GM21360 (cell line): Measurements from ENCODE around the gene SPON1.
"Not testable (repeated sequence)": the region's sequence is repeated elsewhere in the genome, so short reads cannot be mapped to it uniquely, and the experiment has no call there.

Experiments
- ATAC-seq: cut with Tn5 transposase; IDR thresholded peaks from one replicate; pipeline ENCODE4 v1.9.1; 2021; ENCODE audit warnings: mild to moderate bottlenecking, moderate library complexity; ENCODE audit not compliant: unreplicated experiment

SPON1 gene

GRCh38 chr11:14173679-14174078 is 211.2 kb downstream of the SPON1 start:
- ATAC-seq = not testable (repeated sequence)

- no peak for ATAC-seq
Observed at GRCh38 chr11:14179116-14179820, 216.7 kb downstream of the SPON1 start.

DNA sequence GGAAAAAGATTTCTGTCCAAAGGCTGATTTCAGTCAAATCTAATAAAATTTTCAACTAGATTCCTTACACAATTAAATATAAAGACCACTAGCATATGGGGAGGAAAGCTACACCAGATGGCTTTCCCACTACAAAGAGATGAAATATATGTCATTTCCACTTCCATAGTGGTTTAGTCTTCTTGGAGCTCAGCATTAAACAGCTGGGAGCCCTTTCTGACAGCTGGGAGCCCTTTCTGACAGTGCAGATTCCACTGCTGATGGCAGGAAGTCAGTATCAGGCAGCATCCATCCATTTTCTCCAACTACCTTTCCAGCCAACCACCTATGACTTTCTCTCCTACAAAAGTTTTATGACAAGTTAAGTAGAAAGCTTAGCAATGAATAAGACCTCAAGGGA is 218.6 kb downstream of the SPON1 start:
- ATAC-seq = no peak

DNA sequence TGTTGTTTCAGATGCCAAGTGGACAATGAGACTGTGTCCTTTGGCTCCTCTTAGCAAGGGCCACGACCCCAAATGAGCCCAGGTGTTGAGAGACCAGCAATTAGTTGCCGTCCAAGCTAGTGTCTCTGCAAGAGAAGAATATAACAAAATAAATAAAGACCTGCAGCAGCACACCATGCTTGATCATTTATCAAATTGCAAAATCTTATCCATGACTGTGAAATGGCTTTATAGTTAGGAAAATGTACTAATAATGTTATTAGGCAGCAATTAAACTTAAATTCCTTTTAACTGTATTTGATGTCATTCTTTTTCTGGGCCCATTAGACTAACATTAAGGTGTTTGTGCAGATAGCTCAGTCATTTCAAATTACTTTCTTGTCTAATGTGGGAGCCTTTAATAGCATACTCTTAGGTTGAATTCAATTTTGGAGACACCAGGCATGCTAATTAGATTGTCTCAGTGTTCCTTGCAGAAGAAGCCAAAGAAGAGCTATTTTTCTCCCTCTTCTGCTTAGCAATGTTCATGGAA is 220.4 kb downstream of the SPON1 start:
- ATAC-seq = no peak

- ATAC-seq = no peak
Observed at GRCh38 chr11:14184028-14184940, 221.8 kb downstream of the SPON1 start.

DNA sequence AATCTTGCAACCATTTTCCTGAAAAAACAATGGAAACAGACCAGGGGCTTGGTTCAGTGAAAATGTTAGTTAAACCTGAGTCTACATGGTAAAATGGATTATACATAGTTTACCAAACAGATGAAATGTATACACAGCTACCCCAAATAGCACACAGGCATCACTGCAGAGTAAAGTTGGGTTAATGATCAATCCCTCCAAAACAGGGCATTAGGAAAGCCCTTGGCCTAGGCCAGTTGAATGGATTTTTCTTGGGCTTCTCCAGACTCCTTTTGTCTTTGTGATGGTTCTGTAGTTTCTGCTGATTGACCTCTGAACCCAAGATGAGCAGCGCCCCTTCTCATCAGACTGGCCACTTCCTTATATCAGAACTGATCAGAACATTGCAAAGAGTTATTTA is 222.9 kb downstream of the SPON1 start:
- no peak for ATAC-seq

GRCh38 chr11:14186046-14186775 is 223.7 kb downstream of the SPON1 start:
- ATAC-seq = no peak

GRCh38 chr11:14189874-14190273 is 227.4 kb downstream of the SPON1 start:
- no peak for ATAC-seq

- ATAC-seq = no peak
Observed at GRCh38 chr11:14190992-14191778, 228.7 kb downstream of the SPON1 start.

DNA sequence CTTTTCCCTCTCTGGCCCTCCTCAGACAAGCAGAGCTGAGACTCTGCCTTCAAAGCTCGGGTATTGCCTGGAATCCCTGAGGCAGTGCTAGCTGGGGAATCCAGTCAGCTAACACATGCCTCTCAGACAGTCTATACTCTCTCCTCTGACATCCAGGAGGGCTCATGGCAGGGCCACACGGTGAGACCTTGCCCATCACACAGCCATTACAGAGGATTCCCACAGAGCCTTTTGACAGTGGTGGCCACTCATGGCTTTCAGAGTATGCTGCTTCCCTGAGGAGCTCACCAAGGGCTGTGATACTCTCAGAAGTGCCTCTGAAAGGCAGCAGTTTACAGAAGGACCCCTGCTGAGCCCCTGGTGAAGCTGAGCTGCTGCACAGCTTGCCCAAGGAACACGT is 231.1 kb downstream of the SPON1 start:
- ATAC-seq = no peak

GRCh38 chr11:14202251-14203196 is 240.0 kb downstream of the SPON1 start:
- ATAC-seq = no peak

- ATAC-seq = no peak
Observed at GRCh38 chr11:14203321-14203720, 240.8 kb downstream of the SPON1 start.

DNA sequence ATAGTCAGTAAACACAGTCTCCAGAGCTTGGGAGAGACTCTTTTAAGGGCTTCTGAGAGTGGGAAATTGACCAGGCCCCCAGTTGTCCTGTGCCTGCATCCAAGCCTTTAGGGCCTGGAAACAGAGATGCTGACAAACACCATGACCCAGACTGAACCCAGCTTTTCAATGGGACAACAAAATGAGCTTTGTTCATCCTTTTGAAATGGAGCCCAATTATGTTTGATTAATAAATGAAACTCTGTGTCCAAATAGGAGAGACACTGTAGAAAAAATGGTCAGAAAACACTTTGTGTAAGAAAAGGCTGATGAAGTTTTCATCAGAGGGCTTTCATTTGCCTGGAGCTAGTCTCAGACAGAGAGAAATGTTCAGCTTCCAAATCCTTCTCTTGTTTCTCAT is 250.5 kb downstream of the SPON1 start:
- no peak for ATAC-seq

GRCh38 chr11:14218728-14219127 is 256.2 kb downstream of the SPON1 start:
- ATAC-seq = no peak

DNA sequence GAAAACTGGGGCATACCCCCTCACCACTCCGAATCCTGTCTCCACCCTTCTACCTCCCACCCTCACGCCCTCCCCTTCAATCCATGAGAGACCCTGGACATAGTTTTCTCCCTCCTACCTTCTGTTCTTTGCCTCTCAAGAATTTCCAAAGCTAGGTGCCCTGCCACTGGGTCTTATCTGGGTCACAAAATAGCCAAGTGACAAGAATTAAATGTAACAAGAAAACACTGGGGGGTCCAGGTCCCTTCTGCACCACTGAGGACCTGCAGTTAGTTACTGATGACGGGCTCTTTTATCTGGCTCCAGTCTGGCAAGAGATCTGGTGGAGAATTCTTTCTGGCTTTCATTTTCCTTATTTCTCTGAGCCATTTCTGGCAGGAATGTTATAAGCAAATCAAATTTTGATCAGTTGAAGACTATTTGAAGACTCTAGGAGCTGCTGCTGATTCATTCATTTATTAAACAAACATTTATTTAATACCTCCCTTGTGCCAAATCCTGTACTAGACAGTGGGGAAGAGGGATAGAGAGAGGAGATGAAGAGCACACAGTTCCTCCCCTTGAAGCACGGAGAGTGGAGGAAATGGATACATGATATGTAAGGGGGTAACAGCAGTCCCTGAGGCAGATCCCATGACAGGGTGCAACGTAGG is 261.2 kb downstream of the SPON1 start:
- ATAC-seq = no peak

- ATAC-seq = no peak
Observed at GRCh38 chr11:14224395-14224794, 261.9 kb downstream of the SPON1 start.

DNA sequence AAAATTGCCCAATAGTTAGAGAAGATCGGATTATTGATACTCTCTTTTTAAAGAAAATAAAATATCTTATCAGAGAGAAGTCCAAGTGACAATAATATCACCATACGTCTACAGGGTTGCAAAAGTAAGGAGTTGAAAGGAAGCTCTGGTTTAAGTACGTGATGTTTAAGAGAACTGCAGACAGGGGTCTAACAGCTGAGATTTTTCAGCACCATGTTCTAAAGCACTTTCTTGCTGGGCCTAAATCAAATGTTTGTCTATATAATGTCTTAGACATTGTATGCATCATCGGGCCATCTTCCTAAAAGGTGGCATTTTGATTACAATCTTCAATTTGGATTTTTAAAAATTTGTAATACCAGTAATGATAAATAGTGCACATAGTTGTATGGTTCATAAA is 263.1 kb downstream of the SPON1 start:
- ATAC-seq = no peak

GRCh38 chr11:14228356-14228755 is 265.8 kb downstream of the SPON1 start:
- ATAC-seq = no peak

GRCh38 chr11:14229472-14229871 is 266.9 kb downstream of the SPON1 start:
- ATAC-seq = no peak
